Thyroid gland (tissue), 4 donors: Measurements from ENCODE around the gene GORASP1. TPM values are rescaled to one million over a fixed set of nuclear protein-coding genes. Genes with fewer than 3 reads are reported as not detected.

Experiments
- DNase-seq, 2 donors: peaks; one replicate each; pipeline ENCODE4 v3.0.0-alpha.2; 2019
- H3K27ac ChIP-seq, 3 donors: fragments of 200-600 bp; sonication (generic); 1 replicate in 2 of 3; 2 replicates in 1 of 3; pipeline ENCODE4 v1.5.1; 2016 to 2019; ENCODE audit warnings: mild to moderate bottlenecking in 1 of 3, moderate library complexity in 1 of 3
- H3K27me3 ChIP-seq: fragments of 200-600 bp; sonication (generic); one replicate; pipeline ENCODE4 v1.5.1; 2019
- H3K36me3 ChIP-seq, 2 donors: fragments of 200-600 bp; sonication (generic); one replicate each; pipeline ENCODE4 v1.5.1; 2016 to 2019
- H3K4me1 ChIP-seq, 2 donors: fragments of 200-600 bp; sonication (generic); one replicate each; pipeline ENCODE4 v1.5.1; 2017 to 2019
- H3K4me3 ChIP-seq, 3 donors: fragments of 200-600 bp; sonication (generic); replicated peaks in 1 of 3; 1 replicate in 2 of 3; 2 replicates in 1 of 3; pipeline ENCODE4 v1.5.1; 2016; ENCODE audit warnings: mild to moderate bottlenecking in 1 of 3
- H3K9me3 ChIP-seq: fragments of 200-600 bp; sonication (generic); one replicate; pipeline ENCODE4 v1.5.1; 2017
- POLR2A ChIP-seq, 2 donors: fragments of 450-650 bp; IDR thresholded peaks; one replicate each; pipeline ENCODE4 v1.6.1; 2017; ENCODE audit warnings: antibody characterized with exemption in 2 of 2, mild to moderate bottlenecking in 2 of 2, moderate library complexity in 1 of 2
- WGBS, 2 donors: methylation state at CpG; one replicate each; pipeline ENCODE4 v1.1.5; 2017; 5-methylcytosine and 5-hydroxymethylcytosine counted together
- intact Hi-C: fragments of 100-400 bp; cut with DNase I; formaldehyde crosslinking; loops from one replicate; pipeline ENCODE4 v1.15.1; 2023
- total RNA-seq, 4 donors: library from RNA; depleted of rRNA; stranded (reverse); fragments of >200 nt; gene quantifications; one replicate each; pipeline ENCODE4 v1.2.3, GENCODE V29; 2016
- TF ChIP-seq, protein P1 (sequence below), 6 experiments: fragments of 200-600 bp in 3 of 6; fragments of 450-650 bp in 3 of 6; sonication (generic) in 3 of 6; IDR thresholded peaks; one replicate each; pipeline ENCODE4 v1.5.1; 2016 to 2019; ENCODE audit warnings: antibody characterized with exemption in 6 of 6, mild to moderate bottlenecking in 2 of 6, inconsistent platforms in 1 of 6, moderate library complexity in 1 of 6

GORASP1 gene
- total RNA-seq, 4 donors from 2014 or later: 64.6 to 105 (median 101) TPM

GRCh38 chr3:39133822-39134221 is 26.4 kb upstream of the GORASP1 start:
- intact Hi-C loops: no loop called here
- no peak for TF ChIP-seq POLR2A (IDR thresholded peaks at IDR 0.05)
- TF ChIP-seq, protein P1, sequence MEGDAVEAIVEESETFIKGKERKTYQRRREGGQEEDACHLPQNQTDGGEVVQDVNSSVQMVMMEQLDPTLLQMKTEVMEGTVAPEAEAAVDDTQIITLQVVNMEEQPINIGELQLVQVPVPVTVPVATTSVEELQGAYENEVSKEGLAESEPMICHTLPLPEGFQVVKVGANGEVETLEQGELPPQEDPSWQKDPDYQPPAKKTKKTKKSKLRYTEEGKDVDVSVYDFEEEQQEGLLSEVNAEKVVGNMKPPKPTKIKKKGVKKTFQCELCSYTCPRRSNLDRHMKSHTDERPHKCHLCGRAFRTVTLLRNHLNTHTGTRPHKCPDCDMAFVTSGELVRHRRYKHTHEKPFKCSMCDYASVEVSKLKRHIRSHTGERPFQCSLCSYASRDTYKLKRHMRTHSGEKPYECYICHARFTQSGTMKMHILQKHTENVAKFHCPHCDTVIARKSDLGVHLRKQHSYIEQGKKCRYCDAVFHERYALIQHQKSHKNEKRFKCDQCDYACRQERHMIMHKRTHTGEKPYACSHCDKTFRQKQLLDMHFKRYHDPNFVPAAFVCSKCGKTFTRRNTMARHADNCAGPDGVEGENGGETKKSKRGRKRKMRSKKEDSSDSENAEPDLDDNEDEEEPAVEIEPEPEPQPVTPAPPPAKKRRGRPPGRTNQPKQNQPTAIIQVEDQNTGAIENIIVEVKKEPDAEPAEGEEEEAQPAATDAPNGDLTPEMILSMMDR (IDR thresholded peaks at IDR 0.05): no peak
- no peaks in the 10 kb centered on the region for H3K36me3 ChIP-seq

GRCh38 chr3:39133093-39133490 is 25.7 kb upstream of the GORASP1 start:
- Histone ChIP-seq H3K36me3 (no peaks in the 10 kb centered on the region), H3K9me3 (no peaks in the 10 kb centered on the region), H3K27me3 (no peaks in the 10 kb centered on the region), H3K4me3 (no peak overlapping the region), H3K27ac (no peak overlapping the region), H3K4me1 (peaks cover 4 to 17% of the 10 kb centered on the region in 2 donors)
- no peak for TF ChIP-seq POLR2A (IDR thresholded peaks at IDR 0.05)
- TF ChIP-seq, protein P1 (IDR thresholded peaks at IDR 0.05): no peak
- 100% methylated on average over 1 of the region's 1 CpG for WGBS, 2 donors
- DNase-seq: no peak
- intact Hi-C loops: no loop called here

More at GRCh38 chr3:39133822-39134221, 26.4 kb upstream of the GORASP1 start:
- WGBS, 2 donors: 85 to 94% methylated on average over 6 of the region's 6 CpGs
- Histone ChIP-seq H3K9me3 (no peaks in the 10 kb centered on the region), H3K27me3 (no peaks in the 10 kb centered on the region), H3K4me3 (no peak overlapping the region), H3K27ac (no peak overlapping the region), H3K4me1 (peaks cover 6 to 21% of the 10 kb centered on the region in 2 donors)
- DNase-seq: no peak

GRCh38 chr3:39132096-39133092 is 25.0 kb upstream of the GORASP1 start:
- no peak for TF ChIP-seq POLR2A (IDR thresholded peaks at IDR 0.05)
- TF ChIP-seq, protein P1 (IDR thresholded peaks at IDR 0.05): no peak
- WGBS, 2 donors: 85 to 86% methylated on average over 11 of the region's 11 CpGs
- DNase-seq: no peak
- no peaks in the 10 kb centered on the region for H3K9me3 ChIP-seq
- H3K27me3 ChIP-seq: no peaks in the 10 kb centered on the region
- H3K27ac ChIP-seq: no peak overlapping the region
- H3K4me3 ChIP-seq: no peak overlapping the region
- intact Hi-C loops: no loop called here
- H3K36me3 ChIP-seq: no peaks in the 10 kb centered on the region
- peaks cover 4 to 17% of the 10 kb centered on the region in 2 donors for H3K4me1 ChIP-seq

- Histone ChIP-seq H3K36me3 (no peaks in the 10 kb centered on the region), H3K9me3 (no peaks in the 10 kb centered on the region), H3K27ac (no peak overlapping the region), H3K27me3 (no peaks in the 10 kb centered on the region), H3K4me1 (peaks cover 4 to 8% of the 10 kb centered on the region in 2 donors), H3K4me3 (no peak overlapping the region)
- TF ChIP-seq, protein P1 (IDR thresholded peaks at IDR 0.05): no peak
- no peak for TF ChIP-seq POLR2A (IDR thresholded peaks at IDR 0.05)
- no peak for DNase-seq
- intact Hi-C loops: no loop called here
- WGBS, 2 donors: 85 to 86% methylated on average over 3 of the region's 3 CpGs
These were observed 23.4 kb upstream of the GORASP1 start for GRCh38 chr3:39130693-39131265.

- 95 to 98% methylated on average over 6 of the region's 6 CpGs for WGBS, 2 donors
- intact Hi-C loops: no loop called here
These were observed 22.6 kb upstream of the GORASP1 start for GRCh38 chr3:39130026-39130425.

More at GRCh38 chr3:39130026-39130425, 22.6 kb upstream of the GORASP1 start:
- Histone ChIP-seq H3K36me3 (no peaks in the 10 kb centered on the region), H3K9me3 (no peaks in the 10 kb centered on the region), H3K27ac (no peak overlapping the region), H3K4me1 (peaks cover 0 to under 1% of the 10 kb centered on the region in 2 donors), H3K4me3 (no peak overlapping the region), H3K27me3 (no peaks in the 10 kb centered on the region)
- DNase-seq: no peak
- TF ChIP-seq, protein P1 (IDR thresholded peaks at IDR 0.05): no peak
- no peak for TF ChIP-seq POLR2A (IDR thresholded peaks at IDR 0.05)
